Astrocyte (in vitro differentiated cells and primary cell): ENCODE data around the gene ARL8B.

ENCODE experiments used
- EZH2 ChIP-seq: IDR thresholded peaks from 2 replicates; pipeline ENCODE4 v1.6.1; 2012; ENCODE audit warnings: mild to moderate bottlenecking, low read length, inconsistent platforms; ENCODE audit not compliant: insufficient read depth
- TF ChIP-seq, protein P1 (sequence below): IDR thresholded peaks from 2 replicates; pipeline ENCODE4 v1.5.1; 2011; ENCODE audit warnings: low read depth, mild to moderate bottlenecking, inconsistent platforms, low read length, moderate library complexity; ENCODE audit not compliant: insufficient read depth

DNA sequence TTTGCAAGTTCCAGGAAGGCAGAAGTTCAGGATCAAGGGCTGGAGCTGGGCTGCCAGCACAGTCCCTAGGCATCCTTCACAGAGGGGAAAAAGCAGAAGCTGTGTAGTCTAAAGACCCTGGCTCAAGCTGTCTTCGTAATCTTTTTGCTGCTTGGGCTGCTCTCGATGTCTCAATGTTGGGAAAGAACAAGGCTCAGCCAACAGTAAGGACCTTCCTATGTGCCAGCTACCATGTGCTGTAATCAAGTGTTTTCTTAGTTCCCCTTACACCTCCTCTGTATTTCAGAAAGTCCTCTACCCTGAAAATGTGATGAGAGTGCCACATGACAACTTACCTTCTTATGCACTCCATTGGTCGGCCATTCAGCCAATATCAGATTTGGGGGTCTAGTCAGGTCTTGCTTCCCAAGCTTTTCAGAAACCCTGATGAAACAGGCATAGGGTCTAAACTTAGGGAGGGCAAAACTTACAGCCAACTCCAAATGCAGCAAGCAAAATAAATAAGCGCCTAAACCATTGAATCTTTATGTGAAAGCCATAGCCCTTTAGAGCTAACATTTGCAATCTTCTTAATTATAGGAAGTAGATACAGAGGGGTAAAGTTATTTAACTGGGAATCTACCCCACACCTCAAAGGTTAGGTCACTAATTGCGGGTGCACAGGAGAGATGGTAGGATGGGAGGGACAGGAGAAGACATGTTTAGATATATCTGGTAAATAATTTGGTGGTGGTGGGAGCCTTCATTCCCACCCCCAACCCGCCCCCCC lies 64.2 kb downstream of the ARL8B start:
- TF ChIP-seq, protein P1, sequence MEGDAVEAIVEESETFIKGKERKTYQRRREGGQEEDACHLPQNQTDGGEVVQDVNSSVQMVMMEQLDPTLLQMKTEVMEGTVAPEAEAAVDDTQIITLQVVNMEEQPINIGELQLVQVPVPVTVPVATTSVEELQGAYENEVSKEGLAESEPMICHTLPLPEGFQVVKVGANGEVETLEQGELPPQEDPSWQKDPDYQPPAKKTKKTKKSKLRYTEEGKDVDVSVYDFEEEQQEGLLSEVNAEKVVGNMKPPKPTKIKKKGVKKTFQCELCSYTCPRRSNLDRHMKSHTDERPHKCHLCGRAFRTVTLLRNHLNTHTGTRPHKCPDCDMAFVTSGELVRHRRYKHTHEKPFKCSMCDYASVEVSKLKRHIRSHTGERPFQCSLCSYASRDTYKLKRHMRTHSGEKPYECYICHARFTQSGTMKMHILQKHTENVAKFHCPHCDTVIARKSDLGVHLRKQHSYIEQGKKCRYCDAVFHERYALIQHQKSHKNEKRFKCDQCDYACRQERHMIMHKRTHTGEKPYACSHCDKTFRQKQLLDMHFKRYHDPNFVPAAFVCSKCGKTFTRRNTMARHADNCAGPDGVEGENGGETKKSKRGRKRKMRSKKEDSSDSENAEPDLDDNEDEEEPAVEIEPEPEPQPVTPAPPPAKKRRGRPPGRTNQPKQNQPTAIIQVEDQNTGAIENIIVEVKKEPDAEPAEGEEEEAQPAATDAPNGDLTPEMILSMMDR, result no peak
- no peak for TF ChIP-seq EZH2
